ENCODE results near the gene TOB1.

TOB1 gene

GRCh38 chr17:50833510-50834428 is 32.4 kb downstream of the TOB1 start:
- H3K4me3 ChIP-seq (ENCODE audit: low read depth, low read length) = no peak overlapping the region
- no peak for TF ChIP-seq CTCF (IDR thresholded peaks at IDR 0.05; ENCODE audit: low read depth, low read length, missing control alignments)
- in situ Hi-C loops (cut with HindIII; ENCODE audit: low sequenced_read_pairs) = loop anchor here (10.0 kb wide), 1 partner anchor 49 kb away; no protein-coding TSS in a partner anchor
- no peak for DNase-seq (ENCODE audit: low read depth)

- no peak for TF ChIP-seq CTCF (IDR thresholded peaks at IDR 0.05; ENCODE audit: low read depth, low read length, missing control alignments)
- in situ Hi-C loops (cut with HindIII; ENCODE audit: low sequenced_read_pairs) = loop anchor here (10.0 kb wide), 1 partner anchor 48 kb away; no protein-coding TSS in a partner anchor
- no peak for DNase-seq (ENCODE audit: low read depth)
- H3K4me3 ChIP-seq (ENCODE audit: low read depth, low read length) = no peak overlapping the region
Measured at GRCh38 chr17:50832864-50833381, 33.2 kb downstream of the TOB1 start.

DNA sequence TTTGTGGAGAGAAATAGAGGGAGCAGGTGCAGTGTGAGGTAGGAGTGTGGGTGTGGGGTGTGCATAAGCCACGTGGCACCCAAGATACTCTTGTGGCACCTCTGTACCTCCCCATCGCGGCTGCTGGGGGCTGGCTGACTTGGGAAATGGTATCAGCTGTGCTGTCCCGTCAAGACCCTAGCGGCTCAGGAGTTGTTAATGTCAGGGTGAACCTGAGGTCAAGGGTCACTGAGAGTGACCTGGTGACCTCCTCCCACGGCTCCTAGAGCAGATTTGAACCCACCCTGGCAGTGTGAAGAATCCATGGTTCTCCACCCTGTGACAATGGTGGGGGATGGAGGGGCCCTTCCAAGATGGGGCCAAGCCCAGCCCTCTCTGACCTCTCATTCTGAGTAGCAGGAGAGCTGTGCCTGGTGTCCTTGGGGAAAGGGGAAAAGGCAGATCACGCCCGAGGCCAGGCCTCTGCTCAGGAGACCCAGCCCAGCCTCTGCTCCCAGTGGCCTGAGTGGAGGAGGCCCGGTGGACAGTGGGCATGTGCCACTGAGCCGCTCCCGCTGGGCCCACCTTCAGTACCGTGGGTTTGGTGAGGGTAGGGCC is 33.8 kb downstream of the TOB1 start:
- in situ Hi-C loops (cut with HindIII; ENCODE audit: low sequenced_read_pairs) = loop anchor here (10.0 kb wide), 1 partner anchor 48 kb away; no protein-coding TSS in a partner anchor
- DNase-seq (ENCODE audit: low read depth) = no peak
- no peak overlapping the region for H3K4me3 ChIP-seq (ENCODE audit: low read depth, low read length)
- no peak for TF ChIP-seq CTCF (IDR thresholded peaks at IDR 0.05; ENCODE audit: low read depth, low read length, missing control alignments)

DNA sequence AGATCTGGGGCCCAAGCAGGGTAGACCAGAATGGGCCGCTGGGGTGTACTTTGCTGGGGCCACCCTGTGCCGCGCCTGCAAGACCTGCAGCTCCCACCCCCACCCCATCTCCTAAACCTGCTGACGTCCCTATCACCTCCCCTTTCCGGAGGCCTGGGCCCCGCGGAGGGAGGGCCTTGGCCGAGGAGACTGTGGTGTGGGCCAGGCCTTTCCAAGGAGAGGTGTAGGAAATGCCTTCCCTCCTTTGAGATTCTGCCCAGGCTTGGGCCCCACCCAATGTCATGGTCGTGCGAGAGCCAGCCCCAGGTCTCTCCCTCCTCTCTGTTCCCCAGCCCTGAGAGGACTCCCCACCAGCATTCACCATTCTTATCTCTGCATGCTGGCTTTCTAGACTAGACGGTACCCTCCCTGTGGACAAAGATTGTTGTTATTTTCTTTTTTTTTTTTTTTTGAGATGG is 34.7 kb downstream of the TOB1 start:
- in situ Hi-C loops (cut with HindIII; ENCODE audit: low sequenced_read_pairs) = loop anchor here (10.0 kb wide), 1 partner anchor 47 kb away; no protein-coding TSS in a partner anchor

DNA sequence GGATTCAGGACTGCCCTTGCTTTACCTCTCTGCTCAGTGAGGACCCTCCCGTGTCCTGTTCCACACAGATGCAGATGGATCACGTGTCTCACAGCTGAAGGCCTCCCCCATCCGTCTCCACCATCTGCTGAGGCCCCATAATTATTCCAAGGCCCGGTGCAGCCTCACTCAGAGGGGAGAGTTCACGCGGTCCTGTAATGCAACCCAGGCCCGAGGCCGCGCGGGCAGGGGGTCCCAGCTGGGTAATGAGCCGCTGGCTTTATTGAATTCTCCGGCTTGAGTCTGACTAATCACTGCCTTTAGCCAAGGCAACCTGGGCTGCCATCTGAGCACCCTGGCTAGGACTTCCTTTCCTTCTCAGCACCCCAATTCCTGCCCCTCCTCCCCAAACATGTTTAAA is 35.2 kb downstream of the TOB1 start:
- TF ChIP-seq CTCF (IDR thresholded peaks at IDR 0.05; ENCODE audit: low read depth, low read length, missing control alignments) = no peak
- no peak overlapping the region for H3K4me3 ChIP-seq (ENCODE audit: low read depth, low read length)
- DNase-seq (ENCODE audit: low read depth) = no peak
- in situ Hi-C loops (cut with HindIII; ENCODE audit: low sequenced_read_pairs) = loop anchor here (10.0 kb wide), 1 partner anchor 46 kb away; no protein-coding TSS in a partner anchor

More for the DNA sequence above, 34.7 kb downstream of the TOB1 start:
- H3K4me3 ChIP-seq (ENCODE audit: low read depth, low read length) = no peak overlapping the region
- TF ChIP-seq CTCF (IDR thresholded peaks at IDR 0.05; ENCODE audit: low read depth, low read length, missing control alignments) = no peak
- DNase-seq (ENCODE audit: low read depth) = no peak

GRCh38 chr17:50830352-50830751 is 35.8 kb downstream of the TOB1 start:
- in situ Hi-C loops (cut with HindIII; ENCODE audit: low sequenced_read_pairs) = loop anchor here (10.0 kb wide), 1 partner anchor 46 kb away; no protein-coding TSS in a partner anchor
- no peak for DNase-seq (ENCODE audit: low read depth)
- H3K4me3 ChIP-seq (ENCODE audit: low read depth, low read length) = no peak overlapping the region
- no peak for TF ChIP-seq CTCF (IDR thresholded peaks at IDR 0.05; ENCODE audit: low read depth, low read length, missing control alignments)

All from astrocyte of the cerebellum (primary cell).